A549 treated with ZK216348 at 1 μM for 4 hours (cell line): ENCODE measurements around the gene HNRNPCL4. TPM values are rescaled to one million over a fixed set of nuclear protein-coding genes. Genes with fewer than 3 reads are reported as not detected.

Experiments used
- total RNA-seq: library from RNA; stranded (reverse); fragments of 200-300 nt; extraction: Qiagen RNA extraction; gene quantifications from 5 replicates; pipeline ENCODE4 v1.2.3, GENCODE V29; 2022; ENCODE audit warnings: low read depth

HNRNPCL4 gene
- not detected in 5 replicates for total RNA-seq

DNA sequence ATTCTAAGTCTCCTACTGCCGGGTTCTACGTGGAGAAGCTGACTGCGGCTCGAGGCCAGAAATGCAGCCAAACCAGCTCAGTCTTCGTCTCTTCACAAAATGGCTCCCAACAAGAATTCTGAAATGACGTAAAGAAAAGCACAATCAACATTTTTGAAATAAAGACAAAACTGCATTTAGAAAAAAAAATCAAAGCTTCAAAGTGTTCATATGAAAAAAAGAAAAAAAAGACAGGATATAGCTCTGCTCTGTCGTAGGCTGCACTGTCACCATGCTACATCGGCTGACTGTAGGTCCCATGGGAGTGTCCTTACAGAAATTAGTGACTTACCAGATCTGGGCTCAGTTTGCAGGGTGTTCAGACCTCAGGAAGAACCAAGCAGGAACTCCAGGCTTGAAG lies at the start of gene HNRNPCL4:
TSS of gene HNRNPCL4 (minus strand) at position 101 of the 400 bp plus-strand sequence. CDS start 164 bp downstream, outside the sequence.

GRCh38 chr1:13201309-13201708 lies 35.9 kb upstream of the HNRNPCL4 start, which contains the start of gene PRAMEF13:
PRAMEF13 (minus strand) TSS chr1:13201409; CDS start chr1:13199589, 1,820 bp downstream.

DNA sequence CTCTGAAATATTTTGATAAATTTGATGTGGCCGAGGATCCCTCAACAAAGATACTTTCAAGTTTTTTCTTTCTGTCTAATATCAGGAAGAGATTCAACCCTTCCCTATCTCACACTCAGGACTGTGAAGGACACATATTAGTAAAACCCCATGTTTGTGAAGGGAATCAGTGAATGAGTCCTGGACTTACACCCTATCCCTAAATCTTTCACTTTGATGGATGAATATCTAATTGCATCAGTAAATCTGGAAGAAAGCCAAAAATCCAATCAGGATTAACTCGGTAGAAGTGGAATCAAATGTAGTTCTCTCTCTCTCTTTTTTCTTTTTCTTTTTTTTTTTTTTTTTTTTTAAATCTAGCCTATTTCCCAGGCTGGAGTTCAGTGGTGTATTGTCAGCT lies 6.1 kb upstream of the HNRNPCL4 start, which contains the start of gene PRAMEF9:
TSS of gene PRAMEF9 (plus strand) at position 301 of the 400 bp plus-strand sequence. CDS start 3,433 bp downstream, outside the sequence.

GRCh38 chr1:13155909-13156308 lies 9.5 kb downstream of the HNRNPCL4 start, which contains the start of gene PRAMEF26:
PRAMEF26 (minus strand) TSS chr1:13156009; CDS start chr1:13153095, 2,914 bp downstream.

GRCh38 chr1:13116754-13117153 lies 48.7 kb downstream of the HNRNPCL4 start, which contains the start of gene HNRNPCL2:
HNRNPCL2 (minus strand) TSS chr1:13116854; CDS start chr1:13116400, 454 bp downstream.

Other genes with a start within 250 kb of the HNRNPCL4 start
- gene PRAMEF7, start 249.0 kb downstream of the HNRNPCL4 start, total RNA-seq: not detected in 5 replicates
- gene PRAMEF6, start 218.1 kb downstream of the HNRNPCL4 start, total RNA-seq: not detected in 5 replicates
- not detected in 5 replicates for gene PRAMEF27, start 109.1 kb downstream of the HNRNPCL4 start, total RNA-seq
- gene HNRNPCL3, start 104.9 kb downstream of the HNRNPCL4 start, total RNA-seq: not detected in 5 replicates
- gene PRAMEF25, start 94.9 kb downstream of the HNRNPCL4 start, total RNA-seq: not detected in 5 replicates
- not detected in 5 replicates for gene HNRNPCL2, start 48.8 kb downstream of the HNRNPCL4 start, total RNA-seq
- gene PRAMEF26, start 9.6 kb downstream of the HNRNPCL4 start, total RNA-seq: not detected in 5 replicates
- not detected in 5 replicates for gene PRAMEF9, start 6.2 kb upstream of the HNRNPCL4 start, total RNA-seq
- gene PRAMEF13, start 35.8 kb upstream of the HNRNPCL4 start, total RNA-seq: not detected in 5 replicates
- not detected in 5 replicates for gene PRAMEF18, start 60.5 kb upstream of the HNRNPCL4 start, total RNA-seq
- gene PRAMEF5, start 88.6 kb upstream of the HNRNPCL4 start, total RNA-seq: not detected in 5 replicates
- 0.13 TPM in 1 of 5 replicates, not detected in the others for gene PRAMEF8, start 119.5 kb upstream of the HNRNPCL4 start, total RNA-seq
- not detected in 5 replicates for gene PRAMEF33, start 137.9 kb upstream of the HNRNPCL4 start, total RNA-seq
- not detected in 5 replicates for gene PRAMEF15, start 149.9 kb upstream of the HNRNPCL4 start, total RNA-seq
- not detected in 5 replicates for gene PRAMEF14, start 181.5 kb upstream of the HNRNPCL4 start, total RNA-seq
- not detected in 5 replicates for gene PRAMEF19, start 206.3 kb upstream of the HNRNPCL4 start, total RNA-seq
- not detected in 5 replicates for gene PRAMEF17, start 224.0 kb upstream of the HNRNPCL4 start, total RNA-seq
- gene PRAMEF20, start 244.8 kb upstream of the HNRNPCL4 start, total RNA-seq: not detected in 5 replicates